GM15510 (cell line): ENCODE results near the gene GGTA1.

Experiments used
- POLR2A ChIP-seq: IDR thresholded peaks from 3 replicates; pipeline ENCODE4 v1.6.1; 2011; ENCODE audit warnings: borderline replicate concordance; ENCODE audit not compliant: insufficient read length; ENCODE audit errors: extremely low read depth

Gene GGTA1

DNA sequence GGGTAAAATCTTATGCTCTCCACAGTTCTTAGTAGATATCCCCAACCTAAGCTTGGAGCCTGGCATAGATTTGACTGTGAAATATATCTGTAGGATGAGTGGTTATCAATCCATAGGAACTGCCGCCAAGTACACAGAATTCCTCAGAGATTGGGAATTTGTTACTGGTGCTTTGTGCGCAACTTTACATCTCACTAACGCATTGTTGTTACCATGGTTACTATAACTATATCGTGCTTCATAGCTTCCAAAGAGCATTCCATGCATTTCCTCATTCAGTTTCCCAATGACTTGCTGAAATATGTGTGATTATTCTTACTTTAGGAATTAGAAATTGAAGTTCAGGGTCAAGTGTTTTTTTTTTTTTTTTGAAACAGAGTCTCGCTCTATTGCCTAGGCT, 9.5 kb upstream of the GGTA1 start:
- no peak for TF ChIP-seq POLR2A

DNA sequence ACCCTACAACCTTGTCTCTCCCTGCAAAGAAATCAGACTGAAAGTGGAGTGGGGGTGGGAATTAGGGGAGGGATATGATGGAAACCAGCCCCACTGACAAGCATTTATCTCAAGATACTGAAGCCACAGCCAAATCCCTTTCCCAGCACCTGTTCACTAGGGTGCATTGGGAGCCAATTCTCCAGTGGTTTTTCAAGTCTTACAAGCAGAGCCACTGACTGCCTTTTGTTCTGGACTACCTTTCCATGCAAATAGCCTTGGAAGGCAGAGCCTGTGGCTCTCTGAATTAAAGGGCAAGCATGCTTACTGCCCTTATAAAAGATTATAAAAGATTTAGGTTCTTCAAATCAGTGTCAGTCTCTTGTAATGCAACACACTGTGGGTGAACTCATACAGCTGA, 8.8 kb upstream of the GGTA1 start:
- no peak for TF ChIP-seq POLR2A

GRCh38 chr9:121505903-121506735, 6.5 kb upstream of the GGTA1 start:
- no peak for TF ChIP-seq POLR2A

DNA sequence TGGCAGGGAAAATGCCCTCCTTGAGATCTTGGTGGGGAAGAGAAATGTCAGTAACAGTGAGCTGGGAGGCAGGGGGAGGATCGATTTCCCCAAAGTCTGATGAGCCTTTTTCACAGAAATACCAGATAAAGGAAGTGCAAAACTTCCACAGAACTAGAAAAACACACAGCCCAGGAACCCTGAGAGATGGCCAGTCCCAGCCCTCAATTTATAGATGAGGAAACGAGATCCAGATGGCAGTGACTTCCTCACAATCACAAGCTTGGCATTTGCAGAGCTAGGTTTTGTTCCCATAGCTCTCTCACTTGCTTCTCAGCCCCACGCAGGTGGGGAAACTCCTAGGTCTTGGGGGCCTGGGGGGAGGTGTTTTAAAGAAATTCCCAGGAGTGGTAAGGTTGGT, 3.8 kb upstream of the GGTA1 start:
- TF ChIP-seq POLR2A = no peak

GRCh38 chr9:121500165-121500478, 478 bp upstream of the GGTA1 start:
- no peak for TF ChIP-seq POLR2A

GRCh38 chr9:121499177-121499426, 542 bp downstream of the GGTA1 start:
- TF ChIP-seq POLR2A = no peak

DNA sequence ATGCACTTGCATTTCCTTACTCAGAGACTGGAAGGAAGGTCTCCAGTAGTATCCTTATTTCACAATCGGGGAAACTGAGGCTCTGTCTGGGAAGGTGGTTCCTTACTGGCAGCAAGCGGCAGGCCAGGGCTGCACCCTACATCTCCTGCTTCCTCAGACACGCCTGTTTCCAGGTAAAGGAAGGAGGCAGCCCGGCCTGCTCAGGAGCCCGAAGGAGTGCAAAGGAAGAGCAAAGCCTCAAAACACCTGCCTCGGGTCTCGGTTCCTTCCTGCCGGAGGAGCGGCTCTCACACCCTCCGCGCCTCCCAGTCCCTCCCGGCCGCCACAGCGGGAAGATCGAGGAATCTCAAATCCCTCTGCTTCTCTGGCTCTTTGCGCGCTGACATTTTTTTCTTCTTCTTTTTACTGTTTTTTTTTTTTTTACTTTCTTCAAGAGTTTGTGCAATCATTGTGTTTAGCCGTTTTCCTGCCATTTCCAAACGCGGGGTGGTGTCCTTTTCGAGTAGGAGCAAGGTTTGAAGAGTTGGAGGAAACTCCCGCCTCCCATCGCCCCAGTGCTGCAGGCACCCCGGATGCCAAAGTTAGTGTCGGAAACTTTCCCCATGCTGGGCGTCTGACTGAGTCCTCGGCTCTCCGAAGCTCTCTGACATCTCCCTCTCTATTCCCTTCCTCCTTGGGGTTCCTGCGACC, 1.0 kb downstream of the GGTA1 start:
- TF ChIP-seq POLR2A = no peak

DNA sequence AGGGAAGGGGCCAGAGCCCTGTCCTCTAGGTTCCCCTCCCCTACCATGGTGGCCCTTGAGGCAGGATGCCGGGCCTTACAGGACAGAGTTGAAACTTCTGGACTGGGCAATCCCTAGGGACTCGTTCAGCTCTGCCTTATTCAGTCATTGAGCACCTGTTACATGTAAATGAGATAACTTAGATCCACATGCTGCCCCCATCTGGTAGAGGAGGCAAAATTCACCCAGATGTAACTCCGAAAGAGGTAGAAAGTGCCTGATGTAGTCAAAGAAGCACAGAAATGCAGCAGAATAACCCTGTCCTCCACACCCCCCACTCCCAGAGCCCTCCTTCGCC, 1.5 kb downstream of the GGTA1 start:
- no peak for TF ChIP-seq POLR2A

GRCh38 chr9:121495976-121496375, 3.7 kb downstream of the GGTA1 start:
- no peak for TF ChIP-seq POLR2A

GRCh38 chr9:121494192-121494591, 5.5 kb downstream of the GGTA1 start:
- no peak for TF ChIP-seq POLR2A

GRCh38 chr9:121491111-121491510, 8.5 kb downstream of the GGTA1 start:
- TF ChIP-seq POLR2A = no peak

- TF ChIP-seq POLR2A = no peak
Measured at GRCh38 chr9:121489344-121489743, 10.3 kb downstream of the GGTA1 start.

- TF ChIP-seq POLR2A = no peak
Measured at GRCh38 chr9:121486043-121486442, 13.6 kb downstream of the GGTA1 start.

GRCh38 chr9:121485623-121486022, 14.0 kb downstream of the GGTA1 start:
- TF ChIP-seq POLR2A = no peak

DNA sequence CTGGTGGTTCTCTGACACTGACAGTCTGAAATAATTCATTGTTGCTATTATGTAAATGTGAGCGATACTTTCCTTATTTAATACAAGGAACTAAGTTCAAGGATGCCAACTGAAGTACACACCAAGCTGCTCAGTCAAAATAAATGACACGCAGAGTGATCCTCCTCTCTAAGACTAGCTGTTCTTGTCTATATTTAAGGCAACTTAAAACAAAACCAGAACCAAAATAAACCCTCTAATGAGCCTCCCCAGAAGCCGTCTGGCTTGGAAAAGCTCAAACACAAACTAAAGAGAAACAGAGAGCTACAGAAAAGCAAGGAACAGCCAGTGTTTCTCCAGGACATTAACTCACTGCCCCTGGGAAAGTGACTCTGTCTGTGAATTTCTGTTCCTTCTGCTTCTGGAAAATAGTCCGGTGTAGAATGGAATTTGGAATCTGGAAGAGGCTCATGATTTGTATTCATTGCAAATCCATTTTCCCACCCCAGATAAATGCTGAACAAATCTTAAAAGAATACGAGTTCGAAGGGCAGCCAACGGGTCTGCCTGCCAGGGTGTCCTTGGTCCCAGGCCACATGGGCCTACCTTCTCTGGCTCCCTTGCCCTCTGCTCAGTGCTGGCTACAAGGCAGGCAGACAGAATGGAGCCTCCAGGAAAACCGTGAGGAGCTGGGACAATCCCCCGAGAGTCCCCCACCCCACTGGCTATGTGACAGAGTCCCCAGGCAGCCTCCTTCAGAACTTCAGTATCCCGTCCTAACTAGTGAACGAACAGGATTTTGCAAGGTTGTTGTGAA, 14.8 kb downstream of the GGTA1 start:
- TF ChIP-seq POLR2A = no peak
